GM23248 (cell line): ENCODE results near the gene SBNO2.

Experiments used
- EZH2 ChIP-seq: fragments of 200-600 bp; sonication (generic); IDR thresholded peaks from 2 replicates; pipeline ENCODE4 v1.6.1; 2018; ENCODE audit warnings: antibody characterized with exemption, mild to moderate bottlenecking; ENCODE audit not compliant: insufficient read depth, poor library complexity, severe bottlenecking
- EZH2phosphoT487 ChIP-seq: fragments of 200-600 bp; sonication (generic); IDR thresholded peaks from 2 replicates; pipeline ENCODE4 v1.6.1; 2018; ENCODE audit warnings: antibody characterized with exemption, moderate library complexity, mild to moderate bottlenecking, low read depth; ENCODE audit not compliant: insufficient read depth

DNA sequence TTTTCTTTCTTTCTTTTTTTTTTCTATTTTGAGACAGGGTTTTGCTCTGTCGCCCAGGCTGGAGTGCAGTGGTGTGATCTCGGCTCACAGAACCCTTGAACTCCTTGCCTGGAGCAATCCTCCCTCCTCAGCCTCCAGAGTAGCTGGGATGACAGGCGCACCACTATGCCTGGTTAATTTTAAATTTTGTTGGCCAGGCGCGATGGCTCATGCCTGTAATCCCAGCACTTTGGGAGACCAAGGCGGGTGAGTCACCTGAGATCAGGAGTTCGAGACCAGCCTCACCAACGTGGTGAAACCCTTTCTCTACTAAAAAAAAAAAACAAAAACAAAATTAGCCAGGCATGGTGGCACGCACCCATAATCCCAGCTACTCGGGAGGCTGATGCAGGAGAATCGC lies 8.7 kb upstream of the SBNO2 start:
- TF ChIP-seq EZH2phosphoT487 (no peak), EZH2 (no peak)
